Heart left ventricle (tissue), 16 donors: ENCODE measurements around the gene PPM1G. TPM values are rescaled to one million over a fixed set of nuclear protein-coding genes. Genes with fewer than 3 reads are reported as not detected.

Experiments
- ATAC-seq, 4 donors: fragments of 200-7000 bp; cut with Tn5 transposase; one replicate each; pipeline ENCODE4 v1.9.1; 2020 to 2022; ENCODE audit warnings: moderate library complexity in 4 of 4, mild to moderate bottlenecking in 3 of 4, moderate number of reproducible peaks in 1 of 4
- DNase-seq, 5 donors: peaks; one replicate each; pipeline ENCODE4 v3.0.0-alpha.2; 2020
- H3K27ac ChIP-seq, 12 donors: fragments of 200-600 bp; sonication (generic) in 4 of 12; one replicate each; pipeline versions ENCODE4 v1.5.0 to v1.8.0; 2016 to 2022; ENCODE audit warnings: mild to moderate bottlenecking in 2 of 12
- H3K27me3 ChIP-seq, 9 donors: fragments of 200-600 bp; sonication (generic) in 2 of 9; one replicate each; pipeline versions ENCODE4 v1.5.1 to v1.8.0; 2016 to 2022; ENCODE audit warnings: mild to moderate bottlenecking in 3 of 9
- H3K36me3 ChIP-seq, 9 donors: fragments of 200-600 bp; sonication (generic) in 2 of 9; one replicate each; pipeline versions ENCODE4 v1.5.0 to v1.8.0; 2018 to 2022; ENCODE audit warnings: mild to moderate bottlenecking in 2 of 9
- H3K4me1 ChIP-seq, 12 donors: fragments of 200-600 bp; sonication (generic) in 4 of 12; one replicate each; pipeline versions ENCODE4 v1.5.0 to v1.8.0; 2016 to 2022; ENCODE audit warnings: mild to moderate bottlenecking in 3 of 12
- H3K4me3 ChIP-seq, 12 donors: fragments of 200-600 bp; sonication (generic) in 4 of 12; one replicate each; pipeline versions ENCODE4 v1.5.0 to v1.8.0; 2017 to 2022; ENCODE audit warnings: mild to moderate bottlenecking in 9 of 12, moderate library complexity in 4 of 12
- H3K9me3 ChIP-seq, 12 donors: fragments of 200-600 bp; sonication (generic) in 4 of 12; one replicate each; pipeline versions ENCODE4 v1.5.0 to v1.8.0; 2016 to 2022; ENCODE audit warnings: mild to moderate bottlenecking in 1 of 12
- POLR2A ChIP-seq, 2 donors: fragments of 450-650 bp; IDR thresholded peaks; one replicate each; pipeline ENCODE4 v1.6.1; 2017; ENCODE audit warnings: antibody characterized with exemption in 2 of 2, mild to moderate bottlenecking in 2 of 2, moderate library complexity in 2 of 2
- WGBS, 4 donors: extraction: QIAGEN DNeasy Blood & Tissue Kit in 2 of 4; methylation state at CpG; one replicate each; pipeline versions ENCODE4 v1.1.5 to v1.1.7; 2013 to 2018; 5-methylcytosine and 5-hydroxymethylcytosine counted together
- intact Hi-C, 10 donors: fragments of 100-400 bp; cut with DNase I; formaldehyde crosslinking; loops; one replicate each; pipeline versions ENCODE4 v1.11.1 to v1.14.2; 2022
- polyA plus RNA-seq, 2 donors: library from polyadenylated mRNA; stranded (reverse); fragments of 200-250 nt; gene quantifications; one replicate each; pipeline ENCODE4 v1.2.3, GENCODE V29; 2013
- total RNA-seq, 9 donors: library from RNA; depleted of rRNA in 2 of 9; stranded (reverse); fragments of >200 nt in 2 of 9; fragmentation: NEBNext Ultra II Directional in 3 of 9; extraction: Animal tissue kit (Norgen Biotek cat#: 25700) in 3 of 9; gene quantifications; one replicate each; pipeline versions ENCODE4 v1.1.0 to v1.2.4, GENCODE V29; 2016 to 2023
- TF ChIP-seq, protein P1 (sequence below), 12 donors: fragments of 200-600 bp; sonication (generic) in 4 of 12; IDR thresholded peaks; one replicate each; pipeline versions ENCODE4 v1.5.0 to v1.8.0; 2018 to 2022; ENCODE audit warnings: antibody characterized with exemption in 12 of 12, mild to moderate bottlenecking in 5 of 12
- donor health status: ischemic (EF 13 %, LVEDD 7.1; RV severe dilation, severe dysfunction).
- donor health status: healthy with polysubstance abuse.
- donor health status: DM: no; HTN: yes; CAD: no.
- donor health status: DM: no; HTN: no; CAD: no.
- donor health status: ischemic (EF 25% LVEDD 6.9; RV normal size, moderate dysfunction).
- donor health status: ischemic (EF 25% LVEDD 5.7; RV mildly dilated, moderate dysfunction).
- donor health status: healthy.
- donor health status: DM: yes; HTN: yes; CAD: no.
- donor health status: ischemic (EF 35%, LVEDD 5.7; RV mildly dilated, moderate dysfunction).
- donor health status: nonischemic (EF 11% LVEDD 7.7; RV severe dilation, severe dysfunction).
- donor health status: DM: yes; HTN: yes; CAD: no.
- donor health status: PGD.
- donor health status: ischemic (EF 29% LVEDD 5.4; RV normal size, mild dysfunction).
- donor health status: nonischemic (EF 23%, LVEDD 6.1; RV moderate dilation, normal function).

The PPM1G gene
- total and polyA plus RNA-seq, 11 donors, result 31.2 to 87.2 (median 40.2) TPM

DNA sequence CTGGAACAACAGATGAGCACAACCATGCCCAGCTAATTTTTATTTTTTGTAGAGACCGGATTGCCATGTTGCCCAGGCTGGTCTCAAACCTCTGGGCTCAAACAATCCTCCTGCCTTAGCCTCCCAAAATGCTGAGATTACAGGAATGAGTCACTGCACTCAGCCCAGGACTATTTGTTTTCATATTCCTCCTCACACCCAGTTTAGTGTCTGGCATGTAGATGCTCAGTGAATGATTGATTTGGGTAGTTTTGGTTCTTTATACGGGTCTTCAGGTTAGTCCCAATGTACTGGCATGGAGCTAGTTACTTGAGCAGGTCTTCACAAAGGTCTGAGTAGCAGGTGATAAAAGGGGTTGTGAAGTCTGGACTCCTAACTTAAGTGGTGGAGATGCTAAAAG is 45.5 kb downstream of the PPM1G start:
- no peaks in the 10 kb centered on the region for H3K27me3 ChIP-seq
- H3K9me3 ChIP-seq, result no peaks in the 10 kb centered on the region
- peaks cover 2 to 8% (median 5%) of the 10 kb centered on the region in 12 donors for H3K4me1 ChIP-seq
- no peak overlapping the region for H3K4me3 ChIP-seq
- no peak for DNase-seq
- peaks cover 4 to 60% (median 57%) of the 10 kb centered on the region in 9 donors for H3K36me3 ChIP-seq
- intact Hi-C loops, result no loop called here
- no peak overlapping the region for H3K27ac ChIP-seq
- no peak for TF ChIP-seq POLR2A (IDR thresholded peaks at IDR 0.05)
- TF ChIP-seq, protein P1, sequence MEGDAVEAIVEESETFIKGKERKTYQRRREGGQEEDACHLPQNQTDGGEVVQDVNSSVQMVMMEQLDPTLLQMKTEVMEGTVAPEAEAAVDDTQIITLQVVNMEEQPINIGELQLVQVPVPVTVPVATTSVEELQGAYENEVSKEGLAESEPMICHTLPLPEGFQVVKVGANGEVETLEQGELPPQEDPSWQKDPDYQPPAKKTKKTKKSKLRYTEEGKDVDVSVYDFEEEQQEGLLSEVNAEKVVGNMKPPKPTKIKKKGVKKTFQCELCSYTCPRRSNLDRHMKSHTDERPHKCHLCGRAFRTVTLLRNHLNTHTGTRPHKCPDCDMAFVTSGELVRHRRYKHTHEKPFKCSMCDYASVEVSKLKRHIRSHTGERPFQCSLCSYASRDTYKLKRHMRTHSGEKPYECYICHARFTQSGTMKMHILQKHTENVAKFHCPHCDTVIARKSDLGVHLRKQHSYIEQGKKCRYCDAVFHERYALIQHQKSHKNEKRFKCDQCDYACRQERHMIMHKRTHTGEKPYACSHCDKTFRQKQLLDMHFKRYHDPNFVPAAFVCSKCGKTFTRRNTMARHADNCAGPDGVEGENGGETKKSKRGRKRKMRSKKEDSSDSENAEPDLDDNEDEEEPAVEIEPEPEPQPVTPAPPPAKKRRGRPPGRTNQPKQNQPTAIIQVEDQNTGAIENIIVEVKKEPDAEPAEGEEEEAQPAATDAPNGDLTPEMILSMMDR (IDR thresholded peaks at IDR 0.05), result no peak
- no peak for ATAC-seq
- WGBS, 4 donors, result 86 to 92% (median 90%) methylated on average over 2 of the region's 2 CpGs

DNA sequence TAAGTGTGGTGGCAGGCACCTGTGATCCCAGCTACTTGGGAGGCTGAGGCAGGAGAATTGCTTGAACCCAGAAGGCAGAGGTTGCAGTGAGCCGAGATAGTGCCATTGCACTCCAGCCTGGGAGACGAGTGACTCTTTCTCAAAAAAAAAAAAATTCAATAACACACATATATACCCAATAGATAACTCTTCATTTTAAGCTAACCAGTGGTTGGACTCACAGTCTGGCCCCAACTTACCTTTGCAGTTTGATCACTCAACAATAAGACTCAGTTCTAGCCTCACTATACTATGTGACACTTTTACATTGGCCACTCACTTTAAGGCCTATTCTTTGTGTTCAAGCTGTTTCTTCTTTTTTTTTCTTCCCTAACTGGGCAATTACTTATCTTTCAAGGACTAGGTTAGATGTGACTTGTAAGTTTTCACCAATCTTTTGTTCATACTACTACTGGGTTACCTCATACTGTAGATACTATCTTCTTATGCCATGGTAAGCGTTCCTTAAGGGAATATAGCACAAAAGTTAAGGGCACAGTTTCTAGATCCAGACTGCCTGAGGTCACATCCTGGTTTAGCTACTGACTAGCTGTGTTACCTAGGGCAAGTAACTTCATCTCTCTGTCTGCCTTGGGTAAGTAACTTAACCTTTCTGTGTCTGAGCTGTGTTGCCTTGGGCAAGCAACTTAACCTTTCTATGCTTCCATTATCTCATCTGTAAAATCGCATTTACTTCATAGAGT is 46.5 kb downstream of the PPM1G start:
- peaks cover 4 to 50% (median 47%) of the 10 kb centered on the region in 9 donors for H3K36me3 ChIP-seq
- 85 to 91% (median 90%) methylated on average over 4 of the region's 4 CpGs for WGBS, 4 donors

DNA sequence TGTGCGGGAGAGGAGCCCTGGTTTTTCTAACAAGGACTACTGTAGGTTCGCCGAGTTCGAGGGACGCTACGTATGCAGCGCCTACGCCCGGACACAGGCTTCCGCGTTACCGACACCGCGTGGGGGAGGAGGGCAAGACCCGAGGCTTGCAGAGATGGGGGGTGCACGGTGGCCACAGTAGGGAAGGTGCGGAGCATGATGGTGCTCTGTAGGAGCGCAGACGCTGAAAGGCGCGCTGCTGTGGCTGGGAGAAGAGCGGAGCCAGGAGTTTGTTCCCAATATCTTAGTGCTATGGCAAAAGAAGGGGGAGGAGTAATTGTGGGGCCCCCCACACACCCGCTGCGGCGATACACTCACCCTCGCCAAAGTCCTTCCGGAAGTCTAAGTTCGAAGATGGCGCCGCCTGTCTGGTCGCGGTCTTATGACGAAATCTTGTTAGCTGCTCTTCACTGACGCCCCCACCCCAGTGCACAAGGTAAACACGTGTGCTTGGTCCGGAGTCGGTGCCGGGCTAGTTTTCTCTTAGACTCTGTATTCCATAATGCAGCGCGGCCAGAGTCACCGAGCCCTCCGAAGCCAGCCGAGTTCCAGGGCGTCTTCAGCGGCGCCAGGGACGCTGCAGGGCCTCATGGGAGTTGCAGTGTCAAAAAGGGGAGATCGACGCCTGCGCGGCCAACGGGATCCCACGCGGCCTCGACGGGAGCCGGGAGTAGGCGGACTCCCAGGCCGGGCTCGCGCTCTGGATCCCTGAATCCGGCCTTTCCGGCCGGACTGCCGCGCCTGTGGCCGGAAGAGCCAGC is 52.8 kb downstream of the PPM1G start, which contains the start of gene GTF3C2:
Gene GTF3C2, minus strand, starts transcription at position 383 of the 800 bp plus-strand sequence. CDS start 13,210 bp downstream, outside the sequence.
- TF ChIP-seq, protein P1 (IDR thresholded peaks at IDR 0.05), result peak in 2 of 12 donors; percentile 10 to 21
- TF ChIP-seq POLR2A (IDR thresholded peaks at IDR 0.05), result peak in 1 of 2 donors; percentile 44
- ATAC-seq (peak; percentile 97 to 98 (median 98)), DNase-seq (peak; percentile 95 to 97 (median 95))
- Histone ChIP-seq H3K4me1 (peaks cover 4 to 57% (median 27%) of the 10 kb centered on the region in 12 donors), H3K36me3 (no peaks in the 10 kb centered on the region), H3K9me3 (no peaks in the 10 kb centered on the region), H3K27ac (peak within 1 kb of the TSS; percentile 66 to 98 (median 88)), H3K4me3 (peak within 1 kb of the TSS; percentile 61 to 97 (median 84)), H3K27me3 (no peaks in the 10 kb centered on the region)
- WGBS, 4 donors, result 0% methylated on average over 58 to 67 of the region's 67 CpGs
- intact Hi-C loops, result loop anchor here in 4 of 10 donors (1.0 to 5.0 kb wide), 6 partner anchors 14 to 52 kb away; partner anchors contain the start of genes MPV17 (in 4 of the 4), EIF2B4 (in 3 of the 4), SNX17 (in 3 of the 4) and PPM1G (in 1 of the 4)

More for the DNA sequence above, 46.5 kb downstream of the PPM1G start:
- TF ChIP-seq POLR2A (IDR thresholded peaks at IDR 0.05), result no peak
- TF ChIP-seq, protein P1 (IDR thresholded peaks at IDR 0.05), result no peak
- no peak for DNase-seq
- Histone ChIP-seq H3K4me3 (no peak overlapping the region), H3K27me3 (no peaks in the 10 kb centered on the region), H3K9me3 (no peaks in the 10 kb centered on the region), H3K4me1 (peaks cover 0 to 7% (median 6%) of the 10 kb centered on the region in 12 donors), H3K27ac (no peak overlapping the region)
- intact Hi-C loops, result no loop called here
- ATAC-seq, result no peak
